ENCODE results near the gene PRDM2. TPM values are rescaled to one million over a fixed set of nuclear protein-coding genes. Genes with fewer than 3 reads are reported as not detected.

The PRDM2 gene
- total RNA-seq, 2 donors from 2014 or later = 43.0 to 45.4 TPM

DNA sequence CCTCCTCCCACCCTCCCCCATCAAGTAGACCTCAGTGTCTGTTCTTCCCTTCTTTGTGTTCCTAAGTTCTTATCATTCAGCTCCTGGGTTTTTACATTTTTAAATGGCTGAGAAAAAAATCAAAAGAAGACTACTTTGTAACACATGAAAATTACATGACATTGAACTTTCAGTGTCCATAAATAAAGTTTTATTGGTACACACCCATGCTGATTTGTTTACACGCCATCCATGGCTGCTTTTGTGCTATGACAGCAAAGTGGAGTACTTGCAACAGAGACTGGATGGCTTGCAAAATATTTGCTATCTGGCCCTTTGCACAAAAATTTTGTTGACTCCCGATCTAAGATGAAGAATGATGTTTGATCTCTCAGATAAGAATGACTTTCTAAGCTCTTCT lies 171.4 kb downstream of the PRDM2 start:
- DNase-seq (ENCODE audit: low spot score) (no peak), ATAC-seq (ENCODE audit: insufficient number of reproducible peaks, low FRiP score, low read depth) (no peak)
- no peak for TF ChIP-seq CTCF (IDR thresholded peaks at IDR 0.05)
- no peaks in the 10 kb centered on the region for H3K4me1 ChIP-seq (ENCODE audit: control insufficient read depth in 1 of 2, low read depth in 2 of 2)
- H3K27ac ChIP-seq = no peak overlapping the region
- H3K27me3 ChIP-seq (replicated peaks; ENCODE audit: insufficient read depth) = no peaks in the 10 kb centered on the region
- no peaks in the 10 kb centered on the region for H3K36me3 ChIP-seq
- H3K4me3 ChIP-seq = no peak overlapping the region
- no peaks in the 10 kb centered on the region for H3K9me3 ChIP-seq

DNA sequence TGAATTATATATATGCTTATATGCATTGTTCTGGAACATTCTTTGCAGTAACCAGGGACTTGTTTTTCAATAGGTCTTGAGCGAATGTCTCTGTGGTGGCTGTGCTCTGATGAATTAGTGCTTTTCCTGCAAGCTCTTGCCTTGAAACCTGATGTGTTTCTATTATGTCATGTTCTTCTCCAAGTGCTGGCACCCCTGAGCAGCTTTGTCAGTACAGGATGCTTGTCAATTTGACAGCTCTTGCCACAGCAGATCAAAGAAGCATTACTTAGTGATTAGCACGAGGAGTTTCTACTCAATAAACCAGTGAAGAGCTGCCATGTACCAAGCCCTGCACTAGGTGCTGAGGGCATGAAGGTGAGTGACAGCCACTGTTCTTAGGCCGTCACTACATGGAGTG lies 171.9 kb downstream of the PRDM2 start:
- no peak for TF ChIP-seq CTCF (IDR thresholded peaks at IDR 0.05)
- ATAC-seq (ENCODE audit: insufficient number of reproducible peaks, low FRiP score, low read depth) (no peak), DNase-seq (ENCODE audit: low spot score) (no peak)
- Histone ChIP-seq H3K27ac (no peak overlapping the region), H3K36me3 (no peaks in the 10 kb centered on the region), H3K27me3 (replicated peaks; ENCODE audit: insufficient read depth) (no peaks in the 10 kb centered on the region), H3K9me3 (no peaks in the 10 kb centered on the region), H3K4me1 (ENCODE audit: control insufficient read depth in 1 of 2, low read depth in 2 of 2) (no peaks in the 10 kb centered on the region), H3K4me3 (no peak overlapping the region)

- Histone ChIP-seq H3K27me3 (replicated peaks; ENCODE audit: insufficient read depth) (no peaks in the 10 kb centered on the region), H3K4me1 (ENCODE audit: control insufficient read depth in 1 of 2, low read depth in 2 of 2) (no peaks in the 10 kb centered on the region), H3K36me3 (no peaks in the 10 kb centered on the region), H3K27ac (no peak overlapping the region), H3K9me3 (no peaks in the 10 kb centered on the region), H3K4me3 (no peak overlapping the region)
- ATAC-seq (ENCODE audit: insufficient number of reproducible peaks, low FRiP score, low read depth) (no peak), DNase-seq (ENCODE audit: low spot score) (no peak)
- no peak for TF ChIP-seq CTCF (IDR thresholded peaks at IDR 0.05)
These were observed 173.0 kb downstream of the PRDM2 start for GRCh38 chr1:13873032-13873431.

Other genes with a start within 250 kb of the PRDM2 start
- gene LRRC38, start 186.2 kb upstream of the PRDM2 start, total RNA-seq = not detected
- 10 to 100 TPM; 13.8 to 20.7 TPM for gene PDPN, start 116.4 kb upstream of the PRDM2 start, total RNA-seq

Measured in thoracic aorta (tissue), 2 donors.